GM06990 (cell line): Measurements from ENCODE around the gene CNTN5.

Experiments used
- DNase-seq: peaks from one replicate; pipeline ENCODE4 v3.0.0-alpha.2; 2011; ENCODE audit not compliant: insufficient read length; ENCODE audit errors: extremely low read depth
- H3K27me3 ChIP-seq: replicated peaks from 2 replicates; pipeline ENCODE4 v1.6.0; 2011; ENCODE audit warnings: low read length; ENCODE audit not compliant: control insufficient read depth, insufficient read depth
- H3K36me3 ChIP-seq: 2 replicates; pipeline ENCODE4 v1.5.1; 2011; ENCODE audit warnings: low read length; ENCODE audit not compliant: control insufficient read depth, insufficient read depth
- H3K4me3 ChIP-seq: replicated peaks from 2 replicates; pipeline ENCODE4 v1.5.1; 2011; ENCODE audit warnings: low read depth, mild to moderate bottlenecking, control low read depth, low read length
- CTCF ChIP-seq: IDR thresholded peaks from 2 replicates; pipeline ENCODE4 v1.5.1; 2011; ENCODE audit warnings: low read length, control low read depth, mild to moderate bottlenecking, inconsistent platforms; ENCODE audit not compliant: insufficient read depth, poor library complexity, severe bottlenecking

Gene CNTN5

DNA sequence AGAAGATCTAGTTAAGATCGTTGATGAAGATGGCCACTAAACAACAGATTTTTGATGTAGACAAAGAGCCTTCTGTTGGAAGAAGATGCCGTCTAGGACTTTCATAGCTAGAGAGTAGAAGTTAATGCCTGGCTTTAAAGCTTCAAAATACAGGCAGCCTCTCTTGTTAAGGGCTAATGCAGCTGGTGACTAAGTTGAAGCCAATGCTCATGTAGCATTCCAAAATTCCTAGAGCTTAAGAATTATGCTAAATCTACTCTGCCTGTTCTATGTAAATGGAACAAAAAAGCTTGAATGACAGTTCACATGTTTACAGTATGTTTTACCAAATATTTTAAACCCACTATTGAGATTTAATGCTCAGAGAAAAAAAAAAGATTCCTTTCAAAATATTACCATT, 492.6 kb downstream of the CNTN5 start:
- Histone ChIP-seq H3K4me3 (no peak overlapping the region), H3K36me3 (no peaks in the 10 kb centered on the region), H3K27me3 (no peaks in the 10 kb centered on the region)
- TF ChIP-seq CTCF: no peak
- DNase-seq: no peak

GRCh38 chr11:99519095-99519494, 498.3 kb downstream of the CNTN5 start:
- Histone ChIP-seq H3K4me3 (no peak overlapping the region), H3K27me3 (no peaks in the 10 kb centered on the region), H3K36me3 (no peaks in the 10 kb centered on the region)
- no peak for DNase-seq
- no peak for TF ChIP-seq CTCF

DNA sequence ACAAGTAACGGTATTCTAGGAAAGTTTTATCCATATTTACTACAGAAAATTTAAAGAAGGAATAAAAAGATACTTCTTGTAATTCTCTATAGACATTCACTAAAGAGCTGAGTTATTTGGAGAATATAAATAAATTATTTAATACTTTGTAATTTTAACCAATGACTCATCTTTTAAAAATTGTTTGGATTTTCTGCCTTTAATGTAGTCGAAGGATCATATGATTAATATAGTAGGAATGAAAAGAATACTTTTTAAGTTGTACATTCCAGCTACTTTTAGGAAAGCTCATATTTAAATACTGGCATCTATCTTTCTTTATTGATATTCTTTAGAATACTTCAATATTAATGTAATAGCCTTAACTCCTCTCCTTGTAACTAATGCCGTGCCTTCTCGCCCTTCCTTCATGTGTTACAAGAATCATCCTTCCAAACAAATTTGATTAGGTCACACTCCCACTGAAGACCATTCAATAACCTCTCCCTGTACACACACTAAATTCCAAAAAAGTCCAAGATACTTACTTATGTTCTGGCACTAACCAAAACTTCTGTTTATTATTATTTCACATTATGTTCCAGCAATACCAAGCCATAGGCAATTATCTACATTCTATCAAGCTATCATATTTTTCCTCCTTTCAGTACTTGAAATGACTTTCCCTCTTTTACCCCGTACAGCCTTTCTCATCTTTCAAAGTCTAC, 501.9 kb downstream of the CNTN5 start:
- no peak for TF ChIP-seq CTCF
- Histone ChIP-seq H3K27me3 (no peaks in the 10 kb centered on the region; the same call in 1 of the 2 replicates), H3K4me3 (no peak overlapping the region), H3K36me3 (no peaks in the 10 kb centered on the region)
- DNase-seq: no peak

DNA sequence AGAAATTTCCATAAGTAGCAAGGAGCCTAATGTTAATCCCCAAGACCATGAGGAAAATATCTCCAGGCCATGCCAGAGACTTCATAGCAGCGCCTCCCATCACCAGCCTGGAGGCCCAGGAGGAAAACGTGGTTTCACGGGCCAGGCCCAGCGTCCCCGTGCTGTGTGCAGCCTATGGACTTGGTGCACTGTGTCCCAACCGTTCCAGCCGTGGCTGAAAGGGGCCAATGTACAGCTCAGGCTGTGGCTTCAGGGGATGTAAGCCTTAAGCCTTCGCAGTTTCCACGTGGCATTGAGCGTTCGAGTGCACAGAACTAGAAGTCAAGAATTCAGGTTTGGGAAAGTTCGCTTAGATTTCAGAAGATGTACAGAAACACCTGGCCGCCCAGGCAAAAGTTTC, 510.7 kb downstream of the CNTN5 start:
- no peak for TF ChIP-seq CTCF
- H3K36me3 ChIP-seq: no peaks in the 10 kb centered on the region
- H3K4me3 ChIP-seq: no peak overlapping the region
- DNase-seq: no peak
- no peaks in the 10 kb centered on the region; the same call in 1 of the 2 replicates for H3K27me3 ChIP-seq

DNA sequence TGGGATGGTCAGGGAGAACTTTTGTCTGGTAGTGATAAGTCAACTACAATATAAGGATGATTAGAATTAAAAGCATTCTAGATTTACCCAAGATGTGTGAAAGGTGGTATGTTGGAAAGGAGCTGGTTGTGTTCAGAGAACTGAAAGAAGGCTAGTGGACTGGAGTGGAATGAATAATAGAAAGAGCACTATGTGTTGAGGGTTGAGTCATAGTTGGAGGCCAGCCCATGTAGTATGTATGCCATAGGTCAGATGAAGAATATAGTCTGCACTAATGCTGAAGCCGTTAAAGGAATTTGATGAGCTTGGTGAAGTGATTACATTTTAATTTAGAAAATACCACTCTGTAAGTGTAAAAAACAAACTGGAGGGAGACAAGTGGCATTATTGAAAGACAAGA, 514.1 kb downstream of the CNTN5 start:
- Histone ChIP-seq H3K36me3 (no peaks in the 10 kb centered on the region), H3K27me3 (no peaks in the 10 kb centered on the region), H3K4me3 (no peak overlapping the region)
- no peak for TF ChIP-seq CTCF
- DNase-seq: no peak

DNA sequence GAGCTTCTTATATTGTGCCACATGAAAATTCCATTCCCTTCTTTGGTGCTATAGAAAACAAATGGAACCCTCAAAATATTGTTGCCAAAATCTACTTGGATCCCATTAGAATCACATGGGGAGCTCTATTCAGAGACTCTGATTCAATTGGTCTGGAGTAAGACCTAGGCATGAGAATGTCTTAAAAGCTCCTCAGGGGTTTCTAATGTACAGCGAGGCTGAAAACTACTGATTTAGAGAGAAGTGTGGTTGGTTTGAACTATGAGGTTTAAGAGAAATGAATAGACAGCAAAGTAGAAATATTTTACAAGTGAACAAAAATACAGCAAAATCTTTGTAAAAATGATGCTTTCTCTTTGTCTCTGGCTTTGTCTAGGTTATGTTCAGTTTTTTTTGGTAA, 514.7 kb downstream of the CNTN5 start:
- H3K36me3 ChIP-seq: no peaks in the 10 kb centered on the region
- no peak overlapping the region for H3K4me3 ChIP-seq
- no peaks in the 10 kb centered on the region for H3K27me3 ChIP-seq
- TF ChIP-seq CTCF: no peak
- no peak for DNase-seq
